ENCODE data around the gene TUBB1.
A peak's percentile ranks its signal among the peaks of the same experiment; 100 is the strongest.
"Not testable (repeated sequence)": the region's sequence is repeated elsewhere in the genome, so short reads cannot be mapped to it uniquely, and the experiment has no call there.

Gene TUBB1

GRCh38 chr20:59006864-59007664 lies 12.2 kb upstream of the TUBB1 start, which contains the start of gene CTSZ:
Gene CTSZ, minus strand, starts transcription at chr20:59007254. Its CDS starts 126 bp downstream, at chr20:59007128.
- DNase-seq, result peak; percentile 55

- DNase-seq, result no peak
Observed at GRCh38 chr20:59007665-59008511, 11.3 kb upstream of the TUBB1 start.

- DNase-seq, result no peak
Observed at GRCh38 chr20:59008715-59009336, 10.4 kb upstream of the TUBB1 start.

- no peak for DNase-seq
Observed at GRCh38 chr20:59010321-59010994, 8.8 kb upstream of the TUBB1 start.

- DNase-seq, result no peak
Observed at GRCh38 chr20:59010995-59011873, 8.0 kb upstream of the TUBB1 start.

- not testable (repeated sequence) for DNase-seq
Observed at GRCh38 chr20:59011874-59012157, 7.4 kb upstream of the TUBB1 start.

GRCh38 chr20:59013031-59013951 lies 5.9 kb upstream of the TUBB1 start:
- no peak for DNase-seq

GRCh38 chr20:59013959-59014608 lies 5.1 kb upstream of the TUBB1 start:
- no peak for DNase-seq

- DNase-seq, result no peak
Observed at GRCh38 chr20:59014680-59015389, 4.4 kb upstream of the TUBB1 start.

GRCh38 chr20:59015411-59015810 lies 3.8 kb upstream of the TUBB1 start:
- no peak for DNase-seq

GRCh38 chr20:59015812-59016711 lies 3.2 kb upstream of the TUBB1 start:
- no peak for DNase-seq

GRCh38 chr20:59016795-59017492 lies 2.3 kb upstream of the TUBB1 start:
- DNase-seq, result no peak

GRCh38 chr20:59017493-59018231 lies 1.6 kb upstream of the TUBB1 start:
- no peak for DNase-seq

- DNase-seq, result no peak
Observed at GRCh38 chr20:59018817-59019216, 412 bp upstream of the TUBB1 start.

- no peak for DNase-seq
Observed at GRCh38 chr20:59020938-59021551, 1.8 kb downstream of the TUBB1 start.

- DNase-seq, result no peak
Observed at GRCh38 chr20:59022754-59023153, 3.5 kb downstream of the TUBB1 start.

GRCh38 chr20:59023616-59024015 lies 4.4 kb downstream of the TUBB1 start:
- no peak for DNase-seq
